ENCODE data around the gene CTNNA2. TPM values are rescaled to one million over a fixed set of nuclear protein-coding genes. Genes with fewer than 3 reads are reported as not detected.
A peak's percentile ranks its signal among the peaks of the same experiment; 100 is the strongest.
"Not testable (repeated sequence)": the region's sequence is repeated elsewhere in the genome, so short reads cannot be mapped to it uniquely, and the experiment has no call there.

CTNNA2 gene
- total RNA-seq, 1 donor from 2014 or later = 182 TPM

DNA sequence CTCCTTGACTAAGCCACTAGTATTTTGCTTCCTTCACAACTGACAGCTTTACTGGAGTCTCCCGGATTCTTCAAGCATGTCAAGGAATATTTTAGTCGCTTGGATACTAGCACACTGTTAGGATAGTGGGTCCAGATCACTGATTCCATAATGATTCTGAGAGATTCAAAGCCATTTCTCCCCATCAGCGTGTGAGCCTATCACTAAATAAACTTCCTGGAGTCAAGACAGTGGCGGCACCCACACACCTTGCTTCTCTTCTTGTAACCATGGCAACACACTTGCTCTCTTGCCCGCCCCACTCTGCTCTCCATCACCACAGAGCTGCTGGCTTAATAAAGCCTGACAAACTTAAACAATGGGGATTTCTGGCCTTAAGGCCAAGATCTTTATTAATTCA lies 546.6 kb downstream of the CTNNA2 start:
- no peak for FAIRE-seq

GRCh38 chr2:80061881-80062280 lies 549.0 kb downstream of the CTNNA2 start:
- DNase-seq (ENCODE audit: low spot score in 2 of 2) (no peak), FAIRE-seq (no peak)

More for the DNA sequence above, 546.6 kb downstream of the CTNNA2 start:
- DNase-seq (ENCODE audit: low spot score in 2 of 2) = peak in 1 of 2 donors; percentile 16

DNA sequence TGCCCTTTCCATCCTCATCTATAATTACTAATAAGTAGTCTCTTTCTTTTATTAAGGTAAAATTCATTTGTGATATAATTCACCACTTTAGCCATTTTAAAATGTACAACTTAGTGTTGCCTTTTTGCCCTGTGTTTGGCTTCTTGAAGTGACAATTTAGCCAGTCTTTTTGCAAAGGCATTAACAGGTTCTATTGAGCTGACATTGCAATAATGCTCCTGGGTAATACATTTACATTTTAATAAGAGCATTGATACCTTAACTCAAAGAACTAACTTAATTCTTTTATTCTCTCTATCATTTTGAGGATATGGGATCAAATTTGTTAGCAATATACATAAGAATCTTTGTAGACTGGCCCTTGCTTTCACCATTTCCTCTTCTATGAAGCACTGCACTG lies 549.4 kb downstream of the CTNNA2 start:
- DNase-seq (ENCODE audit: low spot score in 2 of 2) = no peak
- no peak for FAIRE-seq

DNA sequence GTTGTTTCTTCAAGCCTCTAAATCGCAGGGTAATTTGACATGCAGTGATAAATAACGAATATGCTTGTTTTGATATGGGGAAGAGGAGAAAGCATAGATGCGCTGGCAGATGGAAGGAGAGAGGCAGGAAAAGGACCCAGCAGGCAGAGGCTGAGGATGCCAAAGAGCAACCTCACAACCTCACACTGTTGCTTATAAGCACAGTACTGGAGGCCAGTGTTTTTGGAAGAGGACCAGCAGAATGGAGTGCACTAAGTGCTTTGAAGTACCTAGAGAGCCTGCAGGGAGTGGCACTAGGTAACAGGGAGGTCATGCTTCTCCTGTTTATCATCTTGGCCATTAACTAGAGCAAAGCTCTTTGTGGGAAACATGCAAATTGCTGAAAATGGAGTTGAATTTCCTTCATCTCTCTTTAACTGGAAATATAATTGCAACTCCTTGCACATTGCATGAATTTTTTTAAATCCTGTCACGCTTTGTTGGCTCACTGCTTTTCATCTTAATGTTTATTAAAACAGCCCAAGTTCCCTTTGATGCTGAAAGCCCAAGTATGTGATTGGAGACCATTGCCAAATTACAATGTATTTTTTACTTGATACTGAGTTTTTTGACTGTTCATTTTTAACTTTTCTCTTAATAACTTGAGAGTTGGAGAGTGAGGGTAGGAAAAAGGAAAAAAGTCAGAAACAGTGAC lies 555.3 kb downstream of the CTNNA2 start:
- no peak for FAIRE-seq
- DNase-seq (ENCODE audit: low spot score in 2 of 2) = no peak

DNA sequence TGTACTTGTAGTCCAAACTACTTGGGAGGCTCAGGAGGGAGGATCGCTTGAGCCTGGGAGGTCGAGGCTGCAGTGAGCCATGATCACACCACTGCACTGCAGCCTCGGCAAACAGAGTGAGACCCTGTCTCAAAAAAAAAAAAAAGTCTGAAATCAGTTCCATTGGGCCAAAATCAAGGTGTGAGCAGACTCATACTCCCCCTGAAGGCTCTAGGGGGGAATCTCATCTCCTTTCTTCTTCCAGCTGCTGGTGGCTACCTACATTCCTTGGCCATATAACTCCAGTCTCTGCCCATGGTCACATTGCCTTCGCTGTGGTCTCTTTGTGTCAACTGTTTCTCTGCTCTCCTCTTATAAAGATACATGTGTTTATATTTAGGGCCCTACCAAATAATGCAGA lies 557.7 kb downstream of the CTNNA2 start:
- no peak for DNase-seq (ENCODE audit: low spot score in 2 of 2)
- FAIRE-seq = no peak

GRCh38 chr2:80071941-80072340 lies 559.1 kb downstream of the CTNNA2 start:
- FAIRE-seq = no peak
- no peak for DNase-seq (ENCODE audit: low spot score in 2 of 2)

DNA sequence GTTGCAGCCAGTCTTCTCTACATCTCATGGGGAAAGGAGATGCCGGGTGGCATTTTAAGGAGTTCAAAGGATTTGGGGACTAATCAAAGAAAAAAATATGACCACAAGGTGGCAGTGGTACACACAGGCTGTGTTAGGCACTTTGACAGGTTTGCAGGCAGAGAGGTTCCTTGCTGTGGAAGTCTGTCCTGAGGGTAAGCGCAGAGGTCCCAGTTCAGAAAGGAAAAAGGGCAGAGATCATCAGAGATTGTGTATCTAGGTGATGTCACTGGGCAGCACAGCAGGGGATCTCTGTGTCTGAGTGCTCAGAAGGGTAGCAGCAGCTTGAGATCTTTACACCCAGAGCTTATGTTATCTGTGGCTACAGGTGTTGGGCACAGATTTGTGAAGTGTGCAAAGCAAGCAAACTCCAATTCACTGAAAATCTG lies 560.3 kb downstream of the CTNNA2 start:
- FAIRE-seq (no peak), DNase-seq (ENCODE audit: low spot score in 2 of 2) (peak; percentile 22 to 25)

DNA sequence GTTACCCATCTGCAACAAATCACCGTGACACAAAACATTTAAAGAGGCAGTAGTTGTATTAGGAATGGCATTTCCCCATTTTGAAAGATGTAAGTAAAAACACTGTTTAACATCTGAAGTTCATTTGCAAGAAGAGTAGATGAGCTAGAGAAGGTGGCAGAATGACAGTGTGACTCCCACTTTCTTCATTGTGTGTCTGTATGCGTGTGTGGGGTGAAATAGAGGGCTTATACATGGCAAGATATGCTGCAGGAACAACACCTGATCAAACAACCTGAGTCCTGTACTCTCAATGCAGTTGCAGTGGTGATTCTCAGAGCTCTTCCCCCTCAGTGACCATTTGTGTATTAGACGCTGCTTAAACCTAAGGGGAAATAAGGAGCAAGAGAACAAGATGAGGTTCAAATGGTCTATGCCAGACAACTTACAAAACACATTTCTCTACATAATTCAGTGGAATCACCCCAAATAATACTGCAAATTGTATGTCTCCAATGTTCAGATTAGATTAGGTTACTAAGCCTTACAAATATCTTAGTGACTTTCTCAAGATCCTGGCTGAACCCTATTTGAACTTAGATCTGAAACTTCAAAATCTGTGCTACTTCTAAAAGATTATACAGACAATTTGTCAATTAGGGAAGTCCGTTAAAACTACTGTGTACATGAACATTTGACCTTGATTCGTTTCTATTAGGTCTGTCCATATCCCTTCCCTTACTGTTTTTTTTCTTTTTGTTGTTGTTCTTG lies 561.6 kb downstream of the CTNNA2 start:
- DNase-seq (ENCODE audit: low spot score in 2 of 2) (no peak), FAIRE-seq (no peak)

GRCh38 chr2:80075719-80076118 lies 562.9 kb downstream of the CTNNA2 start:
- DNase-seq (ENCODE audit: low spot score in 2 of 2) (no peak), FAIRE-seq (no peak)

GRCh38 chr2:80078290-80079036 lies 565.6 kb downstream of the CTNNA2 start:
- FAIRE-seq (no peak), DNase-seq (ENCODE audit: low spot score in 2 of 2) (no peak)

- FAIRE-seq (no peak), DNase-seq (ENCODE audit: low spot score in 2 of 2) (no peak)
These were observed 568.1 kb downstream of the CTNNA2 start for GRCh38 chr2:80080957-80081356.

DNA sequence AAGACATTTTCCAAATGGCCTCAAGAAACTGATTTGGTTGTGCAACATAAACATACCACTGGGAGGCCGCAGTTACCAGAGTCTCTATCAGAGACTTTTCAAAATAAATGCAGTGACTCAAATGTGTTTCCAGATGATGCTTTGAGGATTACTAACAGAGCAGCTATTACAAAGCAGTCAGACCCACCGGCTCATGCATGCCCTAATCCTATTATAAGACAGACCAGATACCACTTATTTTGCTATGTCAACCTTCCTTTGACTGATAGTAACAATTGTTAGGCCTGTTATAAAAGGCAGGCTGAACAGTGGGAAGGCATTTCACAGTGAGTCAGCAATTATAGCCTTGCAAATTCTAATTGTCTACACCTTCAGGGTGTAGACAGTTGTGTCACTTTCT lies 574.0 kb downstream of the CTNNA2 start:
- DNase-seq (ENCODE audit: low spot score in 2 of 2) (no peak), FAIRE-seq (no peak)

- no peak for FAIRE-seq
These were observed 578.4 kb downstream of the CTNNA2 start for GRCh38 chr2:80091237-80091636.

GRCh38 chr2:80092474-80092873 lies 579.6 kb downstream of the CTNNA2 start:
- FAIRE-seq = no peak
- DNase-seq (ENCODE audit: low spot score in 2 of 2) = no peak

More at GRCh38 chr2:80091237-80091636, 578.4 kb downstream of the CTNNA2 start:
- no peak for DNase-seq (ENCODE audit: low spot score in 2 of 2)

- DNase-seq (ENCODE audit: low spot score in 2 of 2); FAIRE-seq: not testable (repeated sequence)
These were observed 585.7 kb downstream of the CTNNA2 start for GRCh38 chr2:80098503-80098902.

- no peak for FAIRE-seq
- no peak for DNase-seq (ENCODE audit: low spot score in 2 of 2)
These were observed 589.2 kb downstream of the CTNNA2 start for GRCh38 chr2:80102026-80102425.

DNA sequence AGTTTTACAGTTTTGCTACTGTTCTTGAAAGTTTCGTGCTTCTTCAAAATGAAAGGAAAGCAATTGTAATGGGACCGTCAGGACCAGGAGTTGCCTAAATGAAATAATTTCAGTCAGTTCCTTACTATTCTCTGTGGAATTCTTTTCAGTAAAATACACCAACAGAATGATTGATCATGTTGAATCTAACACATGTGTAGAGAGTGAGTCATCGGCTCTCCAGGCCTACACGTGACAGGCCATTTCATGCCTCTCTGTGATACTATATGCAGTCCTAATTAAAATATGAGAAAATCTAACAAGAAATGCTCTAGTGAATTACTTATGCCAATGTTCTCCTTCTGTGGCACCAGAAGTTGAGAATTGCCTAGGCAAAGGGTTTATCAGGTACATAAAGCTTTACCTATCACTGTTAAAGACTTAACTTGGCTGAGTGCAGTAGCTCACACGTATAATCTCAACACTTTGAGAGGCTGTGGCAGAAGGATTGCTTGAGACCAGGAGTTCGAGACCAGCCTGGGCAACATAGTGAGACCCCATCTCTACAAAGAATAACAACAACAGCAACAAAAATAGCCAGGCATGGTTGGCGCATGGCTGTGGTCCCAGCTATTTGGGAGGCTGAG lies 592.3 kb downstream of the CTNNA2 start:
- no peak for FAIRE-seq
- DNase-seq (ENCODE audit: low spot score in 2 of 2) = no peak

DNA sequence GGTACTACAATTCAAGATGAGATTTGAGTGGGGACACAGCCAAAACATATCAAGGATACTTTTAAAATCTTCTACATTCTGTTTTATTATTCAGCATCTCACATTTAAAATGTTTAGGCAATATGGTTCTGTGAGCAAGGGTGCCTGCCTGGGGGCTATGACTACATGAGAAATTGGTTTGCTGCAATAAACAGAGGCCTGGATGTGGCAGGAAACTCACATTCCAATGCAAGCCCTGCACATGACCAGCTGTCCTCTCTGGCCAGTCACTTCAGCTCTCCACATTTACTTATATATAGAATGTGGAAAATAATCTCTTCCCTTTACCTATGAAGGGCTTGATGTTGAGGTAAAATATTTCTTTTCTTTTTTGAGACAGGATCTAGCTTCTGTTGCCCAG lies 598.3 kb downstream of the CTNNA2 start:
- no peak for DNase-seq (ENCODE audit: low spot score in 2 of 2)
- no peak for FAIRE-seq

DNA sequence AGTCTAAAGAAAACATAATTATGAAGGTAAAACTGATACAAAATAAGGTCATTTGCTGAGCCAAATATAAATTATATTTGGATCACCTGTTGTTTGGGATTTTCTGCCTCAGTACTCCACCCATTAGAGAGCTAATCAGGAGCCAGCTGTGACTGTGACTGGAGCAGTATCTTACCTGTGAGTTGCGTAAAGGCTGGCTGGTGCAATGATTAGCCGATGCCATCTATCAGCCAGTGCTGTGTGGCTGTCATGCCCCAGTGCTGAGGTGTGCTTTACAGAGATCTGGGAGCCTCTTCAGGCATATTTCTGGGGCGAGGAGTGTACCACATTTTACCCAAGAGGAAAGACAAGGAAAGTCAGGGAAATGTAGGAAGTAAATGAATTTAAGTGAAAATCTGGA lies 599.9 kb downstream of the CTNNA2 start:
- FAIRE-seq (no peak), DNase-seq (ENCODE audit: low spot score in 2 of 2) (no peak)

DNA sequence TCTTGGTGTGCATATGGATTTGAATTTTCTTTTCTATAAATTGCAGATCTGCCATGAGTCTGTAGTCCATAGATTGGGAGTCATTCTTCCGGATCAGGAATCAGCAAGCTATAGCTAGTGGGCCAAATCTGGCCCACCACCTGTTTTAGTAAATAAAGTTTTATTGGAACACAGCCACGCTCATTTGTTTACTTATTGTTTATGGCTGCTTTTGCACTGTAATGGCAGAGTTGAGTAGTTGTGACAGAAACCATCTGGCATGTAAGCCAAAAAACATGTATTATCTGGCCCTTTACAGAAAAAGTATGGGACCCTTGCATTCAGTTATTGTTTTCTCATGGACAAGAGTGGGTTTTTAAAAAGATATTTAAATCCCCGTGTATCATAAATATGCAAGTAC lies 600.5 kb downstream of the CTNNA2 start:
- no peak for FAIRE-seq
- no peak for DNase-seq (ENCODE audit: low spot score in 2 of 2)

DNA sequence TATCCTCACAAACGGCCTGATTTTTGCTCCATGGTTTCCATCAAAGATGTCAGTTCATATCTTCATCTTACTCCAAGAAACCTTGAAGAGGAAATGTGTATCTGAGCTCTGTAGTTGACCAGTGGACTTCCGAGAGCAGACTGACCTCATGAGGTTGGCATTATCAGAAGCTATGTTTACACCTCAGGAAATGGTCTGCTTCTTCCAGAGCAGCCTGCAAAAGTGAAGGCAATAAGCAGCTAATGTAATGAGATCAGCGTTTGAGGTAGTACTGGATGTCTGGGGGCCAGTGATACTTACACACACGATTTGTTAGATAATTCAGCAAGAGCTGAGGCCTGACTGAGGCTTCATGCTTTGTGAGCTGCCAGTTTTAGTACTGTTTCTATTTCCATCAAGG lies 602.0 kb downstream of the CTNNA2 start:
- FAIRE-seq (no peak), DNase-seq (ENCODE audit: low spot score in 2 of 2) (no peak)

Measured in frontal cortex (tissue), 4 donors.